Mesenchymal stem cell (in vitro differentiated cells and primary cell): ENCODE results near the gene LAMA5.

Experiments
- DNase-seq: peaks from one replicate; pipeline ENCODE4 v3.0.0-alpha.2; 2013
- H2AFZ ChIP-seq: one replicate; pipeline ENCODE4 v1.6.1; 2013; ENCODE audit warnings: low read depth, mild to moderate bottlenecking, control low read depth, inconsistent platforms, low read length, moderate library complexity
- H2AK5ac ChIP-seq: 2 replicates; pipeline ENCODE4 v1.6.1; 2013; ENCODE audit warnings: low read length, moderate library complexity, mild to moderate bottlenecking, inconsistent platforms; ENCODE audit not compliant: severe bottlenecking
- H2BK120ac ChIP-seq: one replicate; pipeline ENCODE4 v1.6.1; 2013; ENCODE audit warnings: low read depth, mild to moderate bottlenecking, inconsistent platforms, low read length, moderate library complexity
- H2BK12ac ChIP-seq, 2 experiments: one replicate each; pipeline ENCODE4 v1.6.1; 2013; ENCODE audit warnings: inconsistent platforms in 2 of 2, low read length in 2 of 2, mild to moderate bottlenecking in 2 of 2, moderate library complexity in 2 of 2, control low read depth in 1 of 2
- H2BK15ac ChIP-seq: one replicate; pipeline ENCODE4 v1.6.1; 2013; ENCODE audit warnings: mild to moderate bottlenecking, low read depth, inconsistent platforms; ENCODE audit not compliant: poor library complexity, severe bottlenecking
- H2BK5ac ChIP-seq: 2 replicates; pipeline ENCODE4 v1.6.1; 2013; ENCODE audit warnings: low read depth, mild to moderate bottlenecking, low read length, control low read depth, inconsistent platforms; ENCODE audit not compliant: poor library complexity, severe bottlenecking
- H3K14ac ChIP-seq, 2 experiments: one replicate each; pipeline ENCODE4 v1.6.1; 2013; ENCODE audit warnings: inconsistent platforms in 2 of 2, low read length in 2 of 2, control low read depth in 1 of 2, mild to moderate bottlenecking in 1 of 2, moderate library complexity in 1 of 2
- H3K18ac ChIP-seq, 2 experiments: one replicate each; pipeline ENCODE4 v1.6.1; 2013; ENCODE audit warnings: inconsistent platforms in 2 of 2, low read length in 2 of 2, control low read depth in 1 of 2, low read depth in 1 of 2, mild to moderate bottlenecking in 1 of 2
- H3K23ac ChIP-seq, 2 experiments: one replicate each; pipeline ENCODE4 v1.6.1; 2013; ENCODE audit warnings: inconsistent platforms in 2 of 2, low read length in 2 of 2, mild to moderate bottlenecking in 2 of 2, moderate library complexity in 2 of 2, control low read depth in 1 of 2
- H3K27ac ChIP-seq: 2 replicates; pipeline ENCODE4 v1.5.1; 2013; ENCODE audit warnings: mild to moderate bottlenecking, moderate library complexity, low read length, control low read depth, inconsistent platforms; ENCODE audit not compliant: poor library complexity, severe bottlenecking
- H3K27me3 ChIP-seq, 2 experiments: 2 replicates each; pipeline versions ENCODE4 v1.6.1 to v1.7.0; 2013; ENCODE audit warnings: low read length in 2 of 2, mild to moderate bottlenecking in 2 of 2, moderate library complexity in 2 of 2, control low read depth in 1 of 2, inconsistent platforms in 1 of 2; ENCODE audit not compliant: control insufficient read depth in 1 of 2, insufficient read depth in 1 of 2
- H3K36me3 ChIP-seq, 2 experiments: 2 replicates each; pipeline versions ENCODE4 v1.6.1 to v1.7.0; 2013; ENCODE audit warnings: low read length in 2 of 2, control low read depth in 1 of 2, inconsistent platforms in 1 of 2, low read depth in 1 of 2, mild to moderate bottlenecking in 1 of 2; ENCODE audit not compliant: insufficient read depth in 2 of 2, control insufficient read depth in 1 of 2
- H3K4ac ChIP-seq, 2 experiments: one replicate each; pipeline ENCODE4 v1.6.1; 2013; ENCODE audit warnings: inconsistent platforms in 2 of 2, low read length in 2 of 2, mild to moderate bottlenecking in 2 of 2, moderate library complexity in 2 of 2, control low read depth in 1 of 2, low read depth in 1 of 2
- H3K4me1 ChIP-seq: 2 replicates; pipeline ENCODE4 v1.6.1; 2013; ENCODE audit warnings: low read depth, low read length, control low read depth; ENCODE audit not compliant: control insufficient read depth, insufficient read depth
- H3K4me2 ChIP-seq: 2 replicates; pipeline ENCODE4 v1.6.1; 2013; ENCODE audit warnings: low read length, mild to moderate bottlenecking, inconsistent platforms; ENCODE audit not compliant: poor library complexity, severe bottlenecking
- H3K4me3 ChIP-seq, 2 experiments: 2 replicates each; pipeline versions ENCODE4 v1.5.1 to v1.7.0; 2013; ENCODE audit warnings: low read length in 2 of 2, mild to moderate bottlenecking in 2 of 2, control low read depth in 1 of 2, low read depth in 1 of 2; ENCODE audit not compliant: insufficient read depth in 1 of 2
- H3K79me1 ChIP-seq: replicated peaks from 2 replicates; pipeline ENCODE4 v1.6.1; 2013; ENCODE audit warnings: mild to moderate bottlenecking, control low read depth, low read length, inconsistent platforms; ENCODE audit not compliant: poor library complexity, severe bottlenecking
- H3K9ac ChIP-seq: 2 replicates; pipeline ENCODE4 v1.7.0; 2013; ENCODE audit warnings: mild to moderate bottlenecking, low read length, moderate library complexity
- H3K9me3 ChIP-seq: 2 replicates; pipeline ENCODE4 v1.7.0; 2013; ENCODE audit warnings: mild to moderate bottlenecking, low read length; ENCODE audit not compliant: control insufficient read depth
- H4K8ac ChIP-seq: one replicate; pipeline ENCODE4 v1.6.1; 2013; ENCODE audit warnings: inconsistent platforms, mild to moderate bottlenecking, low read length, moderate library complexity
- H4K91ac ChIP-seq: one replicate; pipeline ENCODE4 v1.6.1; 2013; ENCODE audit warnings: mild to moderate bottlenecking, low read length, inconsistent platforms
- WGBS: methylation state at CpG from one replicate; pipeline ENCODE4 v1.1.7; 2013; ENCODE audit warnings: mixed read lengths; 5-methylcytosine and 5-hydroxymethylcytosine counted together

Gene LAMA5

DNA sequence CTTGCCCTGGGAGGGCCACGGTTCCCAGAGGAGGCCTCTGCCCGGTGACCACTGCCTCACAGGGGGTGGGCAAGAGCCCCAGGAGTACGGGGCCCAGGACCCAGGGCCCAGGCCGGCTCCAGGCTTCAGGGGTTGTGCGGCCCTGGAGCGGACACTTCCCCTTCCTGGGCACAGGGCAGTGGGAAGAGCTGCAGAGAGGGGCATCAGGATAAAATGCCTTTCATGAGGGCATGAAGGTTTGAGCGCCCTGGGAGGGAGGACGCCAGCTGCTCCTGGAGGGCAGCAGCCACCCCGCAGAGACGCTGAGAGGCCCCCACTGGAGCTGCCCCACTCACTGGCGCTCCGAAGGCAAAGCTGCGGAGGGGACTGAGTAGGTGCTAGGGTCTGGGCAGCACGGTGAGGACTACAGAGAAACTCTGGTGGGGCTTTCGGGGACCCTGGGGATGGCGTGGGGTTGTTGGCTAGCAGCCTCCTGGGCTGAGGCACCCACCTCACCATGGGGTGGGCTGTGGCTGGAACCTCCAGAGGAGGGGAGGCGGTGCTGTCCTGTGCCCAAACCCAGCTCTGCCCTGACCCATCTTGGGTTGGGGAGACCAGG is 10.4 kb downstream of the LAMA5 start:
- no peak overlapping the region for H2AFZ ChIP-seq
- peak overlapping the region; percentile 96 for H3K27ac ChIP-seq
- peak overlapping the region; percentile 90 for H2BK15ac ChIP-seq
- peak overlapping the region; percentile 75 for H2BK120ac ChIP-seq
- peak overlapping the region in 1 of 2 experiments; percentile 68 for H3K14ac ChIP-seq
- H3K4ac ChIP-seq = peak overlapping the region; percentile 75 to 89
- peaks cover 0 to 89% of the 10 kb centered on the region in 2 experiments for H3K36me3 ChIP-seq
- H2AK5ac ChIP-seq = peak overlapping the region; percentile 98
- H3K4me1 ChIP-seq = peaks cover 93% of the 10 kb centered on the region
- peak overlapping the region; percentile 88 for H4K91ac ChIP-seq
- peak overlapping the region in 1 of 2 experiments; percentile 41 for H3K4me3 ChIP-seq
- peak overlapping the region; percentile 97 for H2BK5ac ChIP-seq
- no peaks in the 10 kb centered on the region for H3K9me3 ChIP-seq
- peak overlapping the region; percentile 6 to 46 for H2BK12ac ChIP-seq
- DNase-seq = no peak
- peak overlapping the region; percentile 88 for H4K8ac ChIP-seq
- H3K27me3 ChIP-seq = no peaks in the 10 kb centered on the region
- H3K79me1 ChIP-seq = peaks cover 15% of the 10 kb centered on the region
- H3K18ac ChIP-seq = peak overlapping the region; percentile 34 to 67
- H3K4me2 ChIP-seq = peak overlapping the region; percentile 67
- WGBS = 76% methylated on average over 17 of the region's 17 CpGs
- H3K9ac ChIP-seq = peak overlapping the region; percentile 59
- peak overlapping the region in 1 of 2 experiments; percentile 23 for H3K23ac ChIP-seq

- H3K18ac ChIP-seq = peak overlapping the region; percentile 50 to 92
- H3K4me2 ChIP-seq = peak overlapping the region; percentile 67
- H4K91ac ChIP-seq = peak overlapping the region; percentile 57
- peak overlapping the region; percentile 59 for H3K9ac ChIP-seq
- peak overlapping the region in 1 of 2 experiments; percentile 23 for H3K23ac ChIP-seq
- peak overlapping the region in 1 of 2 experiments; percentile 68 for H3K14ac ChIP-seq
- WGBS = 35% methylated on average over 29 of the region's 29 CpGs
- no peaks in the 10 kb centered on the region for H3K27me3 ChIP-seq
- no peaks in the 10 kb centered on the region for H3K9me3 ChIP-seq
- H3K4me3 ChIP-seq = peak overlapping the region in 1 of 2 experiments; percentile 41
- peak overlapping the region; percentile 85 for H4K8ac ChIP-seq
- H2BK5ac ChIP-seq = peak overlapping the region; percentile 97
- H3K27ac ChIP-seq = peak overlapping the region; percentile 96
- H2BK12ac ChIP-seq = peak overlapping the region; percentile 18 to 72
- H2BK120ac ChIP-seq = peak overlapping the region; percentile 84
- H3K4me1 ChIP-seq = peaks cover 87% of the 10 kb centered on the region
- peaks cover 19% of the 10 kb centered on the region for H3K79me1 ChIP-seq
- DNase-seq = peak; percentile 51
- peaks cover 0 to 89% of the 10 kb centered on the region in 2 experiments for H3K36me3 ChIP-seq
- H2AFZ ChIP-seq = no peak overlapping the region
- peak overlapping the region; percentile 75 to 89 for H3K4ac ChIP-seq
- peak overlapping the region; percentile 98 for H2AK5ac ChIP-seq
- H2BK15ac ChIP-seq = peak overlapping the region; percentile 82
These were observed 11.1 kb downstream of the LAMA5 start for GRCh38 chr20:62355878-62356588.

DNA sequence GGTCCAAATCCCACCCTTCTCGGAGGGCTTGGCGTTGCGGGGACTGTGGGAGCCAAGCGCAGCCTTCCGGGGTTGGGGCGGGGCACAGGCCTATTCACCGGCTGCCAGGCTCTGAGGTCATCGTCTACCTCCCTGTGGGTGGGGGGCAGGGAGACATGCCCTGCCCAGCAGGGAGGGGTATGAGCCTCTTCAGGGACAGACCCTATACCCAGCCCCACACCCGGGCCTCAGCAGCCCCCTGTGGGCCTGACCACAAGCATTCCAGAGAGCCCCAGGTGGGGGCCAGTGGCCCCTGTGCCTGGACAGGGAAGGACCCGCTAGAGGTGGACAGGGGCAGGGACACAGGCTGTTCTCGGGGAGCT is 11.6 kb downstream of the LAMA5 start:
- Histone ChIP-seq H3K4ac (no peak overlapping the region), H2BK15ac (peak overlapping the region; percentile 82), H3K27me3 (no peaks in the 10 kb centered on the region), H2AK5ac (peak overlapping the region; percentile 100), H3K4me3 (peak overlapping the region in 1 of 2 experiments; percentile 41), H3K14ac (no peak overlapping the region), H4K8ac (peak overlapping the region; percentile 45), H3K9ac (peak overlapping the region; percentile 59), H2AFZ (no peak overlapping the region), H3K18ac (peak overlapping the region; percentile 16 to 50), H3K4me1 (peaks cover 88% of the 10 kb centered on the region), H3K9me3 (no peaks in the 10 kb centered on the region), H3K23ac (no peak overlapping the region), H3K79me1 (peaks cover 19% of the 10 kb centered on the region), H3K4me2 (peak overlapping the region; percentile 67), H4K91ac (no peak overlapping the region), H2BK120ac (peak overlapping the region; percentile 84), H3K36me3 (peaks cover 2 to 90% of the 10 kb centered on the region in 2 experiments), H2BK5ac (peak overlapping the region; percentile 97), H3K27ac (peak overlapping the region; percentile 96), H2BK12ac (peak overlapping the region; percentile 29 to 38)
- WGBS = 32% methylated on average over 10 of the region's 11 CpGs
- peak; percentile 22 for DNase-seq

- Histone ChIP-seq H3K18ac (peak overlapping the region; percentile 19 to 61), H3K23ac (no peak overlapping the region), H4K8ac (peak overlapping the region; percentile 45), H3K36me3 (peaks cover 8 to 94% of the 10 kb centered on the region in 2 experiments), H3K4me1 (peaks cover 92% of the 10 kb centered on the region), H4K91ac (no peak overlapping the region), H2BK120ac (peak overlapping the region; percentile 13), H2BK12ac (peak overlapping the region in 1 of 2 experiments; percentile 83), H3K27ac (peak overlapping the region; percentile 96), H2AK5ac (peak overlapping the region; percentile 100), H3K9ac (peak overlapping the region; percentile 59), H2BK15ac (peak overlapping the region; percentile 60), H3K27me3 (no peaks in the 10 kb centered on the region), H3K4me2 (peak overlapping the region; percentile 67), H2BK5ac (peak overlapping the region; percentile 71), H3K4me3 (peak overlapping the region in 1 of 2 experiments; percentile 19), H3K79me1 (peaks cover 19% of the 10 kb centered on the region), H3K9me3 (no peaks in the 10 kb centered on the region), H3K4ac (peak overlapping the region in 1 of 2 experiments; percentile 29), H3K14ac (no peak overlapping the region), H2AFZ (no peak overlapping the region)
- DNase-seq = no peak
- WGBS = 78% methylated on average over 16 of the region's 16 CpGs
These were observed 12.2 kb downstream of the LAMA5 start for GRCh38 chr20:62354811-62355341.
